ENCODE data around the gene RHOBTB3. TPM values are rescaled to one million over a fixed set of nuclear protein-coding genes. Genes with fewer than 3 reads are reported as not detected.

RHOBTB3 gene
- total and polyA plus RNA-seq, 10 of the 15 experiments (the other 5 are each of a cell fraction or from before 2014, with no cell fraction given): 3.6 to 42.8 (median 8.4) TPM

DNA sequence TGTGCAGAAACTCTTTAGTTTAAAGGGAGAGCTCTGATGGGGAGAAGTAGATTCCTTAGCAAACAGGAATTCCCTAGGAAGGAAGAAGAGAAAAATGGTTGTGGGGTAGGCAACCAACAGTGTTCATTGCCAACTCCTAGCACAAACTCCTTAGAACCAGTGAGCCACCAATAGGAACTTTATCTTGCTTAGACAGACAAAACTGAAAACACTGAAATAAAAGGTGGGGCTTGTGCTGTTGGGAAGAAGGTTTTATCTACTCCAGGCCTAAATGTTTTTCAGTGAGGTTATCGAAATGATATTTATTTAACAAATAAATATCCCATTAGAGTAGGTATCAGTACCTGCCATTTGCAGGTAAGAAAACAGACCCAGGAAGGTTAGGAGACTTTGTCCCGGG, 99.1 kb downstream of the RHOBTB3 start:
- no peak for TF ChIP-seq EP300 (IDR thresholded peaks at IDR 0.05; ENCODE audit: borderline replicate concordance in 1 of 2, control insufficient read depth in 1 of 2, low read depth in 2 of 2, low read length in 2 of 2)
- TF ChIP-seq, protein P1, sequence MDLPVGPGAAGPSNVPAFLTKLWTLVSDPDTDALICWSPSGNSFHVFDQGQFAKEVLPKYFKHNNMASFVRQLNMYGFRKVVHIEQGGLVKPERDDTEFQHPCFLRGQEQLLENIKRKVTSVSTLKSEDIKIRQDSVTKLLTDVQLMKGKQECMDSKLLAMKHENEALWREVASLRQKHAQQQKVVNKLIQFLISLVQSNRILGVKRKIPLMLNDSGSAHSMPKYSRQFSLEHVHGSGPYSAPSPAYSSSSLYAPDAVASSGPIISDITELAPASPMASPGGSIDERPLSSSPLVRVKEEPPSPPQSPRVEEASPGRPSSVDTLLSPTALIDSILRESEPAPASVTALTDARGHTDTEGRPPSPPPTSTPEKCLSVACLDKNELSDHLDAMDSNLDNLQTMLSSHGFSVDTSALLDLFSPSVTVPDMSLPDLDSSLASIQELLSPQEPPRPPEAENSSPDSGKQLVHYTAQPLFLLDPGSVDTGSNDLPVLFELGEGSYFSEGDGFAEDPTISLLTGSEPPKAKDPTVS (IDR thresholded peaks at IDR 0.05; ENCODE audit: low read depth, low read length): no peak
- no peak for TF ChIP-seq ZNF274 (IDR thresholded peaks at IDR 0.05; ENCODE audit: insufficient read depth, insufficient read length)
- TF ChIP-seq PAX5 (IDR thresholded peaks at IDR 0.05; ENCODE audit: borderline replicate concordance, low read depth, low read length): no peak
- TF ChIP-seq, protein P2, sequence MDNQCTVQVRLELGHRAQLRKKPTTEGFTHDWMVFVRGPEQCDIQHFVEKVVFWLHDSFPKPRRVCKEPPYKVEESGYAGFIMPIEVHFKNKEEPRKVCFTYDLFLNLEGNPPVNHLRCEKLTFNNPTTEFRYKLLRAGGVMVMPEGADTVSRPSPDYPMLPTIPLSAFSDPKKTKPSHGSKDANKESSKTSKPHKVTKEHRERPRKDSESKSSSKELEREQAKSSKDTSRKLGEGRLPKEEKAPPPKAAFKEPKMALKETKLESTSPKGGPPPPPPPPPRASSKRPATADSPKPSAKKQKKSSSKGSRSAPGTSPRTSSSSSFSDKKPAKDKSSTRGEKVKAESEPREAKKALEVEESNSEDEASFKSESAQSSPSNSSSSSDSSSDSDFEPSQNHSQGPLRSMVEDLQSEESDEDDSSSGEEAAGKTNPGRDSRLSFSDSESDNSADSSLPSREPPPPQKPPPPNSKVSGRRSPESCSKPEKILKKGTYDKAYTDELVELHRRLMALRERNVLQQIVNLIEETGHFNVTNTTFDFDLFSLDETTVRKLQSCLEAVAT (IDR thresholded peaks at IDR 0.05): no peak
- no peak for TF ChIP-seq ZNF622 (IDR thresholded peaks at IDR 0.05)
- no peak for TF ChIP-seq RUNX3 (IDR thresholded peaks at IDR 0.05; ENCODE audit: low read length)
- TF ChIP-seq, protein P3, sequence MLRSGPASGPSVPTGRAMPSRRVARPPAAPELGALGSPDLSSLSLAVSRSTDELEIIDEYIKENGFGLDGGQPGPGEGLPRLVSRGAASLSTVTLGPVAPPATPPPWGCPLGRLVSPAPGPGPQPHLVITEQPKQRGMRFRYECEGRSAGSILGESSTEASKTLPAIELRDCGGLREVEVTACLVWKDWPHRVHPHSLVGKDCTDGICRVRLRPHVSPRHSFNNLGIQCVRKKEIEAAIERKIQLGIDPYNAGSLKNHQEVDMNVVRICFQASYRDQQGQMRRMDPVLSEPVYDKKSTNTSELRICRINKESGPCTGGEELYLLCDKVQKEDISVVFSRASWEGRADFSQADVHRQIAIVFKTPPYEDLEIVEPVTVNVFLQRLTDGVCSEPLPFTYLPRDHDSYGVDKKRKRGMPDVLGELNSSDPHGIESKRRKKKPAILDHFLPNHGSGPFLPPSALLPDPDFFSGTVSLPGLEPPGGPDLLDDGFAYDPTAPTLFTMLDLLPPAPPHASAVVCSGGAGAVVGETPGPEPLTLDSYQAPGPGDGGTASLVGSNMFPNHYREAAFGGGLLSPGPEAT (IDR thresholded peaks at IDR 0.05; ENCODE audit: low read depth): no peak
- TF ChIP-seq, protein P4, sequence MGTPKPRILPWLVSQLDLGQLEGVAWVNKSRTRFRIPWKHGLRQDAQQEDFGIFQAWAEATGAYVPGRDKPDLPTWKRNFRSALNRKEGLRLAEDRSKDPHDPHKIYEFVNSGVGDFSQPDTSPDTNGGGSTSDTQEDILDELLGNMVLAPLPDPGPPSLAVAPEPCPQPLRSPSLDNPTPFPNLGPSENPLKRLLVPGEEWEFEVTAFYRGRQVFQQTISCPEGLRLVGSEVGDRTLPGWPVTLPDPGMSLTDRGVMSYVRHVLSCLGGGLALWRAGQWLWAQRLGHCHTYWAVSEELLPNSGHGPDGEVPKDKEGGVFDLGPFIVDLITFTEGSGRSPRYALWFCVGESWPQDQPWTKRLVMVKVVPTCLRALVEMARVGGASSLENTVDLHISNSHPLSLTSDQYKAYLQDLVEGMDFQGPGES (IDR thresholded peaks at IDR 0.05): no peak
- TF ChIP-seq RBBP5 (conservative IDR thresholded peaks at IDR 0.05): no peak
- no peak for TF ChIP-seq LARP7 (IDR thresholded peaks at IDR 0.05)
- no peak for TF ChIP-seq MTA2 (IDR thresholded peaks at IDR 0.05; ENCODE audit: low read depth)
- TF ChIP-seq, protein P5, sequence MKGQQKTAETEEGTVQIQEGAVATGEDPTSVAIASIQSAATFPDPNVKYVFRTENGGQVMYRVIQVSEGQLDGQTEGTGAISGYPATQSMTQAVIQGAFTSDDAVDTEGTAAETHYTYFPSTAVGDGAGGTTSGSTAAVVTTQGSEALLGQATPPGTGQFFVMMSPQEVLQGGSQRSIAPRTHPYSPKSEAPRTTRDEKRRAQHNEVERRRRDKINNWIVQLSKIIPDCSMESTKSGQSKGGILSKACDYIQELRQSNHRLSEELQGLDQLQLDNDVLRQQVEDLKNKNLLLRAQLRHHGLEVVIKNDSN (IDR thresholded peaks at IDR 0.05; ENCODE audit: borderline replicate concordance, extremely low read length, insufficient read depth, low read depth, low read length): no peak
- no peak for TF ChIP-seq KDM1A (IDR thresholded peaks at IDR 0.05; ENCODE audit: borderline replicate concordance)
- TF ChIP-seq HDAC2 (IDR thresholded peaks at IDR 0.05): no peak
- no peak for TF ChIP-seq PAX8 (IDR thresholded peaks at IDR 0.05)
- Histone ChIP-seq H3K79me2 (ENCODE audit: control insufficient read depth, insufficient read depth, low read length) (no peaks in the 10 kb centered on the region; the same call in 1 of the 2 replicates), H3K9ac (ENCODE audit: control insufficient read depth, insufficient read depth, low read length) (no peak overlapping the region), H4K20me1 (ENCODE audit: control insufficient read depth, insufficient read depth) (no peaks in the 10 kb centered on the region), H3K36me3 (ENCODE audit: control insufficient read depth in 2 of 2, insufficient read depth in 2 of 2, low read length in 1 of 2) (no peaks in the 10 kb centered on the region), H3K4me3 (no peak overlapping the region), H2AFZ (ENCODE audit: control insufficient read depth, low read depth, low read length) (no peak overlapping the region), H3K4me2 (ENCODE audit: control insufficient read depth, insufficient read depth) (no peak overlapping the region), H3K27me3 (replicated peaks in 1 of 2; ENCODE audit: control insufficient read depth in 2 of 2, insufficient read depth in 2 of 2, low read length in 1 of 2) (no peaks in the 10 kb centered on the region), H3K4me1 (ENCODE audit: control insufficient read depth, insufficient read depth, low read length) (peaks cover 11% of the 10 kb centered on the region; the same call in 1 of the 2 replicates), H3K27ac (ENCODE audit: control insufficient read depth, insufficient read depth) (no peak overlapping the region), H3K9me3 (replicated peaks; ENCODE audit: control insufficient read depth, insufficient read depth, low read length) (no peaks in the 10 kb centered on the region)
- FAIRE-seq (no peak), ATAC-seq (no peak), DNase-seq (ENCODE audit: low read depth, low spot score) (no peak)
- in situ Hi-C loops (cut with MboI) (no loop called here), intact Hi-C loops (cut with micrococcal nuclease; ENCODE audit: unreplicated experiment) (no loop called here)
- RAD21 ChIA-PET (ENCODE audit: unreplicated experiment): interaction anchor here (2.6 kb wide), 1 partner anchor 48 kb away, joined by 11 read pairs; no protein-coding TSS in a partner anchor
- SMC1A ChIA-PET (ENCODE audit: uncharacterized antibody, unreplicated experiment): interaction anchor here (1.0 to 3.0 kb wide), 2 partner anchors 10 to 21 kb away, joined by 3 to 42 read pairs; partner anchors contain the start of gene GLRX
- POLR2A ChIA-PET: no interaction called here
- no TSS peak for BruUV-seq (replicated peaks)
- CTCF ChIA-PET: interaction anchor here (3.1 kb wide), 1 partner anchor 49 kb away, joined by 12 read pairs; no protein-coding TSS in a partner anchor
- WGBS (ENCODE audit: insufficient coverage, insufficient replicate concordance, low lambda C conversion rate, missing lambda C conversion rate): 98% methylated on average over 2 of the region's 2 CpGs
